ENCODE data around the gene RYR2.

RYR2 gene

DNA sequence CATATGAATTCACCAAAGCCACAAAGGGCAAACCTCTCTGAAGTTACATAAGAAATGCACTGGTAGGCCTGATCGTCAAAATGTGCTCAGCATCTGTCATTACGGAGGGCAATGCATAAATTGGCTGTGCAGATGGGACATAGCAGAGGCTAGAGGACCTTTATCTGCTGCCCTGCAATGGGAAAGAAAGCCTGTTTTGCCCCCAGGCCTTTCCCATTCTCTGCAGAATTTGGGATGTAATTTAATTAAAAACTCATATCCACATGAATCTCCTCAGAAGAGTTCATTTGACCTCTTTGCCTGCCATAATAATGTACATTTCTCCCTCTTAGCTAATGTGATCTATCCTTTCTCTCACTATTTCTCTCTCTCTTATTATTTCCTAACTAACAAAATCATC, 690.7 kb downstream of the RYR2 start:
- no peak for DNase-seq (ENCODE audit: low read depth in 3 of 3)

DNA sequence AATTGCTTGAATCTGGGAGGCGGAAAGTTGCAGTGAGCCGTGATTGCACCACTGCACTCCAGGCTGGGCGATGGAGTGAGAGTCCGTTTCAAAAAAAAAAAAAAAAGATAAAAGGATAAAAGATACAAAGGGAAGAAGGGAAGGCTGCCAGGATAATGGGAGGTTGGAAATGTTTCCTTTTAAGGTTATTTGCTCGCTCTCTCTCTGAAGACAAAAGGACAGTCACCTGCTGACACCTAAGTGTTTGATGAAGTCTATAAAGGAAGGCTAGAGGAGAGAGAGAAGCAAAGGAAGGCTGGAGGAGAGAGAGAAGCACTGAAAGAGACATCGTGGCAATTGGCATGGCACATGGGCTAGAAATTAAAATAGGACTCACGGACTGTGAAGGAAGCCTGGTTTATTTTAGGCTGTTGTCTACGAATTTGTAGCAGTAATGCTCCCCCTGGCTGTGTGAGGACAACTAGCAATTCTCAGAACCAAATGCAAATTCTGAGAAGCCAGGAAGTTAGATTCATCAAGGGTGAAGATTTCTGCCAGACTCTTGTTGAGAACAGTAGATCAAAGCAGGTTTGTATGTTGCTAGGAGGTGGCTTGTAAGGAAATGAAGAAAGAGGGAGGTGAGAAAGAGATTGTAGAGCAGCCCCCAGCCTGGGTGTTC, 694.5 kb downstream of the RYR2 start:
- no peak for DNase-seq (ENCODE audit: low read depth in 3 of 3)

DNA sequence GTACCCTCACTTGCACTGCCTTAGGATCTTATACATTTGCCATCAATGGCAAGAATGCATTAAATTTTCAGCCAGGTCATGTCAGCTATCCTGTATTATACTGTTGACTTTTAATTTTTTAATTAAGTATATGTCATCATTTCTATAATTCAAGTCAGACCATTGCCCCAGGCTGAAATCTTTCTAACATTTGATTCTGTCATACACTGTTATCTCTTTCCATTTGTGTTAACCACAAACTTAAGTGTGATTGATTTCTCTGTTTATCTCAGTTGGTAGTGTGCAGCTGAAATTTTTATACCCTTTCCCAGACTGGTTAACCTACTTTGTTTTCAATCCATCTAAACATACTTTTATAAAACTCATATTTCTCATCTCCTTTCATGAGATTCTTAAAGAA, 695.5 kb downstream of the RYR2 start:
- no peak for DNase-seq (ENCODE audit: low read depth in 3 of 3)

DNA sequence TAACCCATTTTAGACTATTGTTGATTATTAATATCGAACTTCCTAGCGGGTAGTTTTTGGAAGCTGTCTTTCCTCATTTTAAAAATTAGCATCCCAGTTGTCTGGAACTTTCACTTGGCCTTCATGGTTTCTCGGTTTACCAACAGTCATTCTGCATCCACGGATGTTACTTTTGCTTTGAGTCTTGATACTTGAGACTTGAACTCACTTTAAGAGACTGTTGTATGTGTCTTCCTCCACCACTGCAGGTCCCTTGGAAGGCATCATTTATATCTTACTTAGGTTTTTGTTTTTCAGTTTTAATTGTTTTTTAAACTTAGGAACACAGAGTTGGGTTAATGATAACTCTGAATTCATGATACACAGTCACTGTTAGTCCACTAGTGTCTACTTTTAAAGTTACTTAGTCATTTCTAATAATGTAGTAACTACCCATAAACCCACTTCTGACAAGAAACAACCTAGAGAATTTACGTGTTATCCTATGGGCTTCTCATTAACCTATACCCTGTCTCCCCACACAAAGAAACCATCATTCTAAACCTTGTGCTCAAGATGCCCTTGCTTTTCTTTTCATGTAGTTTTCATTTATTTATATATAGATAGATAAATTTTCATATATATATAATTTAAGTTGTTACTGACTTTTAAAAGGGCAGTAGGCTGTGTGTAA, 696.1 kb downstream of the RYR2 start:
- DNase-seq (ENCODE audit: low read depth in 3 of 3): no peak

DNA sequence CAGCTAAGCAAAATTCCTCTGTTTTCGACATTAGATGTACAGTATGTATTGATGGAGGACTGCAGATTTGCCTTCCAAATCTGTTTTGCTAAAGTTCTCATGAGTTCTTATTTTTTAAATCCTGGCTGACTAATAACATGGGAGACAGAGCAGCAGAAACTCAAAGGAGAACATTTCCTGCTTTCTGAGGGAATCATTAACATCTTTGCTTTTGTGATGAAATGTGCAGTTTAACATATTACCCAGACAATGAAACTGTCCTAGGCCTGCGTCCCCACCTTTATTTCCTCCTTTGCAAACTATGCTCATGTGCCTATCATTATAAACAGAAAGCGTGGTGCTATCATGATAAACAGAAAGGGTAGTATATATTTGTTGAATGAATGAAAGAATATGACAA, 698.9 kb downstream of the RYR2 start:
- no peak for DNase-seq (ENCODE audit: low read depth in 3 of 3)

DNA sequence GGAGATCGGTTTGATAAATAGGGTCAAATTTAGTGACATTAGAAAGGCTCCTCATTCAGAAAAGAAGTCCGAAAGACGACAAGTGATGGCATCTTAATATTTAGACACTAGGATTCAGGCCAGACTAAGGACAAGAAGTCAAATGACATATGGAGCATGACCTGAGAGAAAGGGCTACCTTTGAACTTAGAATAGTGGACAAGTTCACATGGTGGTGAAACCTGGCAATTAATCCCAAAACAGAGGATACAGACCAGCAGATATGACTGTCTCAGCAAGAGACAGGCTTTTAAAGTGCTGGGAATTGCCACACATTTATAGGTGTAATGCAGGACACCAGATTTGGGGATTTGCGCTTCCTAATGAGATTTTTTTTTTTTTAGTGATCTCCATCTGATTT, 703.6 kb downstream of the RYR2 start:
- no peak for DNase-seq (ENCODE audit: low read depth in 3 of 3)

DNA sequence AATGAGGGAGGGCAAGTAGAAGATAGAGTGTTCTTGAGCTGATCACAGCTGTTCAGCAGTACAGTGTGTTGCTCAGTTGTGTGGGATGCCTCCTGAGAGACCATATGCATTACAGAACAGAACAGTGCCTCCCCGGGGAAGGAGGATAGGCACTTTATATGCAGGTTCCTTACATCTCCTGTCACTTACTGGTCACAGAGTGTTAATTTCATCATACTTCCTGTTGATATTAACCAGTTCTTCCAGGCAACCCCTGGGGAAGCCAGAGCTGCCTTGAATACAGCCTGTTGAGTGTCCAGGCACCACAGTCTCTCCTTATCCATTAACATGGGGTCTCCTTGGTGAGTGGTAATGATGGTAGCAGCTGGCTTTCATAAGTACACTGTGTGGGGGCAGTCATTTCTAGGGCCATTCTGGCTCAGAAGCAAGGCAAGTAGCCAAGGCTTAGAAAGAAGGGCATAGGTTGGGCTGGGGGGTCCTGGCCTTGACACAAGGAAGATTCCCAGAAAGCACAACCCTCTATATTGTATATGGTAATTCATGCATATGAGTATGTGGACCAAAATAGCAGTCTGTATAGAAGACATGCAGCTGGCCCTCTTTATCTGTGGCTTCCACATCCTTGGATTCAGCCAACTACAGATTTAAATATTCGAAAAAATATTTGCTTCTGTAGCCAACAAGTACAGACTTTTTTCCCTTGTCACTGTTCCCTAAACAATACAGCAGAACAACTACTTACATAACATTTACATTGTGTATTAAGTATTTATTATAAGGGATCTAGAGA, 706.4 kb downstream of the RYR2 start:
- no peak for DNase-seq (ENCODE audit: low read depth in 3 of 3)

DNA sequence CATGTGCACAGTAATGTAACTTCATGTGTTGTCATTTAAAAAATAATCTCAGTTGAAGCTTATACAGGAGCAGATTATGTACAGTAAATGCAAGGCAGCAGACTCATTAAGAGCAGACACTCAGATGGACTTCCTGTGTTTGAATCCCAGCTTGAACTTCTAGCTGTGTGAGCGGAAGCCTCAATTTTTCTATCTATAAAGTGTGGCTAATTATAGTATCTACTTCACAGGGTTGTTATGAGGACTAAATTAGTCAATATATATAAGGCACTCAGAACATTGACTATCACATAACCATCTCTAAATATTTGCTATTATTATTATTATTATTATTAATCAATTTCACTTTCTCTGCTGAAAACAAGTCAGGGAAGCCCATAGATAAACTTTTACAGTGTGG, 707.1 kb downstream of the RYR2 start:
- DNase-seq (ENCODE audit: low read depth in 3 of 3): no peak

DNA sequence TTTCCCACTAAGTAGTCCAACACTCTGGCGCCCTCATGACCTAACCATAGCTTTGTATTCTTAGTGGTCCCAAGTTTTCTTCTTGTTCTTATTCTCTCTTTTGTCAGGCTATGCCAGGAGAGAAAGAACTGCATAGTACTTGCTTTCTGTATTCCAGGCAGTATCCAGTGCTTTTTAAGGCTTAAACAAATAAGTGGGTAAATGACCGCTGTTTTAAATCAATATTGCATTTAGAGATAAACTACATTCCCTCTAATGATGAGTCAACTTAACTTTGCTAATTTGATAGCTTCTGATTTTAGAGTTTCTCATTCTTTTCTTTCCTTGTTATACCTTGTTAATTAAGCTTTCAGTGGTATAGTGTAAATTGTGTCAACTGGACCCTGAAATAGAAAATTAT, 709.1 kb downstream of the RYR2 start:
- DNase-seq (ENCODE audit: low read depth in 3 of 3): no peak

DNA sequence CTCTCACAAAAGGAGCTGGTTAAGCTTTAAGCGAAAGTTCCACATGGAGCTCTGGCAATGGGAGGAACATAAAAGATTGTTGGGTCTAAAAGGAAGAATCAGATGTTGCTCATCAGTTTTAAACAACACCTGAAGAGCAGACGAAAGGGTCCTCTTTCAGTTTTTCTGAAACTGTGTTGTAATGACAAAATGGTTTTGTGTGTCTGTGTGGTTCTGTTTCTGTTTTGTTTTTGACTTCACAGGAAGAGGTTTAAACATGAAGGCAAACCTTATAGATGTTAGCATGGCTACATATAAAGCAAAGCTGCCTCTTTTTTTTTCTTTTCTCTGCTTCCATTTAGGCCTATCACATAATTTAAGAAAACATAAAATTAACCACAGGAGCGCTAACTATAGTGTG, 712.6 kb downstream of the RYR2 start:
- no peak for DNase-seq (ENCODE audit: low read depth in 3 of 3)

DNA sequence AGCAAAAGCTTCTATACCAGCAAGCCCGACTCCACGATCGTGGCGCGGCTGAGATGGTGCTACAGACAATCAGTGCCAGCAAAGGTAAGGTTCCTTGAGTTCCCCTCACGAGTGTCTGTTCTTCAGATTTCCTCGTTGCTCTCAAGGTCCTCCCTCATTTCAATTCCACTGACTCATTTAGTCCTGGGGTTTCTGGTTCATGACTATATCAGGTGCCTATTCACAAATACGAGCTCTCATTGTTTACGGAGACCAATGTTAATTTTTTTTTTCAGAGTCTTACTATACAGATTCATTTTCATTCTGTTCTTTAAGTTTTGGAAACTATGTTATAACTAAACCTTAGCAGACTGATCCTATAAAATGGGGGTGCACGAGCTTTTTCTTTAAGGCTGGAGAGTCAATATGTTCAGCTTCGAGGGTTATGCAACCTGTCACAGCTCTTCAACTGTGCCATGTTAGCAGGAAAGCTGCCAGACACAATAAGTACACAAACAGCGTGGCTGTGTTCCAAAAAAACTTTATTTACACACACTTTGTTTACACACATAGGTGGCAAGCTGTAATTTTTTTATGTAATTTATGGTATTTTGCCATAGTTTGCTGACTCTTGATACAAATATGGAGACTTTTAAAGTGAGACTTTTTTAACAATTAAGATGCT, 714.5 kb downstream of the RYR2 start:
- DNase-seq (ENCODE audit: low read depth in 3 of 3): no peak

DNA sequence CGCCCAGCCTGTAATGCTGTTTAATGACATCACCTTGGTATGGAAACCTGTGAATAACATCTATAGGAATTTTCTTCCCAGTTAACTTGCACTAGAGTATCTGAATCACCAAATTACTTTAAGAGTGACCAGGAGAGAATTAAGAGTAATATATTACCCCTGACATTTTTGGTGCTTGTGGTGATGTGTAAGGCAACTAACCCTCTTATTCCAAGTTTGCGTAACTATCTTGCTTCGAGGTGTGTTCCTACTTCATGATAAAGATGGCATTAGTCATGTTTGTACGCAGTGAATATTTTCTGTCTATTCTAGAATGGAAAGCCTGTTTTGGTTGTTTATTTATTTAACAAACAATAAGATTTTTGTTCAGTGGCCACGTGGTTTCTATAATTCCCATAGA, 717.4 kb downstream of the RYR2 start:
- no peak for DNase-seq (ENCODE audit: low read depth in 3 of 3)

DNA sequence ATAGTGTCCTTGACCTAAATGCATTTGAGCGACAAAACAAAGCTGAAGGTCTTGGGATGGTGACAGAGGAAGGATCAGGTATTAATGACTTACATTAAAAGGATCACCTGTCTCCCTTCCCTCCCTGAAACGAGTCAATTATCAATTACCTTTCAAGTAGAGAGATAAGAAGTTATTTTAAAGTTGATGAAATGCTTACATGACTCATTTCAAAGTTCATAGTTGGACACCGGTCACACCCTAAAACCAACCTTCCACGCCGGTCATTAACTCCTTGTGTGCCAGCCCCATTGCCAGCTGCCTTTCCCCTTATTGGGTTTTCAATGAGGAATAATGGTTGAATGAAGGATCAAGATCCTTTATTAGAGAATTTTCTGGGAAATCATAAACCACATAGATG, 719.0 kb downstream of the RYR2 start:
- DNase-seq (ENCODE audit: low read depth in 3 of 3): no peak

DNA sequence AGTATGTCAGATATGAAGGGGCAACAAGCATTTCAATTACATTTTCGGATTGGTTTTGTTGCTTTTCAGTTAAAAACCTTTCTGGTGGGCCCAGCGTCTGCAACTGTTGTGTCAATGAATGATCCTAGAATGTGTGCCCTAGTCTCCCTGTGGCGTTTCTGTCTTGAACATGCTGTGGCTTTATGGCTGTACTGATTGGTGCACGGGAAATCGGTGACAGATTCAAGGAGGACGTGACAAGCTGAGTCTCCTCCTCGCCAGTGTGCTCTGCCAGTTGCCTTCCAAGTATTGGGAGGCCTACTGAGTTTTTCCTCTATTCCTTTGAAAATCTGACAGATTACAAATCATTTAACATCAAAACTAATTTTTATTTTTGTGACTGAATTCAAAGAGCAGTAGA, 721.2 kb downstream of the RYR2 start:
- no peak for DNase-seq (ENCODE audit: low read depth in 3 of 3)

DNA sequence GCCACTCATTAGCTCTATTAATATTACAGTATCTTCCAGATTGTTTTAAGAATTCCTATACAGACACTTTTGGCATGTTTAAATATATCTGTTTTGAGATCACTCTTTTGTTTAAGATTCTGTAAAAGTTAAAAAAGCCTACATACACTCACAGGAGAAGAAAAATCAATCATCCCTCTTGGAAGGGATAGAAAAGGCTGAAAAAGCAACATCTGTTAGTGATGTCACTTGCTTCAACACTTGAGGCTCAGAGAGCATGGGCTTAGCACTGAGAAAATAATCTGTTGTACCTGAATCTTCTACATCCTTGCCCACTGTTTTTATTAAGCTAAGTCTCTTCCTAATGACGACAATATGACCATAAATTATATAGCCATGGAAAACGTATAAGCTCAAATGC, 721.8 kb downstream of the RYR2 start:
- DNase-seq (ENCODE audit: low read depth in 3 of 3): no peak

DNA sequence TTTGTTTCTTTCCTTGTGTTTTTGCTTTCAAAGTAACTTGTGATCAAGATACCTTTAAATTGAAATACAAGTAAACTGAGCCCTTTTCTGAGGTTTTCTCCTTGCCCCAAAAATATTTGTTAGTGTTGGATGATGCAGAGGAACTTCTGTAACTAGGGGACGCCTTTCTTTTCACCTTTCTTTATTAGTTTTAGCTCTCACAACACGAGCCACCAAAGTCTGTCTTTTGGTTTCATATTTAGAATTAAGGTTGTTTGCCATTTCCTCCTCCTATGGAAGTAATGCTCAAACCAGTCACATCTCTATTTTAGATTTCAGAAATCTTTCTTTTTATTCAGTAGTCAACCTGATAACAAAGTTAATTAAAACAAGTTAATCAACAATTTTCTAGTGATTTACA, 727.9 kb downstream of the RYR2 start:
- no peak for DNase-seq (ENCODE audit: low read depth in 3 of 3)

DNA sequence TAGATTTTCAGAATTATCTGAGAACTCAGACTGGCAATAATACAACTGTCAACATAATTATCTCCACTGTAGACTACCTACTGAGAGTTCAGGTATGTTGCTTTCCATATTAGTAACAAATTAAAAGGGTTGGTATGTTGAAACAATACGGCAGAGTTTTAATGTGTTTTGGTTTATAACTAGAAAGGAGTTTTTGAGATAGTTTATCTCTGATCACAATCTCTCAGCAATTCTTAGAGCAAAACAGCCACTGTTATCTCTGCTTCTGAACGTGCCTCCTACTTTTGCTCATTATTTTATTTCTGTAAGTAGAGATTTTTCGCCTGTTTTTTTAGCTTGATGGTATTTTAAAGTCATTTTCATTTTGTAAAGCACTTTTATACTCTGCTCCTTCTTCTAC, 730.0 kb downstream of the RYR2 start:
- DNase-seq (ENCODE audit: low read depth in 3 of 3): no peak

DNA sequence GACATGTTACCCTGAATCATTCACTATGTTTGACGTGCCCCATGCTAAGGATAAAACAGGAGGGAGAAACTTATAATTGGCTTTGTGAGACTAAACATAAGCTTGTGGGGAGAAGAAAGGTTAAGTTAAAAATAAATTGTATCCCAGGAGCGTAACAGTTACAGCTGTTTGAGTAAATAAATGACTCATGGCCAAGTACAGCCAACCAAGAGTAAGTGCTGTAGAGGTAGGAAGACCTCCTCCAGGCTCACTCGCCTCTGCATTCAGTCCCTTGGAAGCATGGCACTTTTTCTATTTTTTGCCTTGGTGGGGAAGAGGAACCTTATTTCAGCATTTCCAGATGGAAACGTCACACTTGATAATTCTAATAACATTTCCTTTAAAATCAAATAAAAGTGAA, 732.3 kb downstream of the RYR2 start:
- DNase-seq (ENCODE audit: low read depth in 3 of 3): no peak

DNA sequence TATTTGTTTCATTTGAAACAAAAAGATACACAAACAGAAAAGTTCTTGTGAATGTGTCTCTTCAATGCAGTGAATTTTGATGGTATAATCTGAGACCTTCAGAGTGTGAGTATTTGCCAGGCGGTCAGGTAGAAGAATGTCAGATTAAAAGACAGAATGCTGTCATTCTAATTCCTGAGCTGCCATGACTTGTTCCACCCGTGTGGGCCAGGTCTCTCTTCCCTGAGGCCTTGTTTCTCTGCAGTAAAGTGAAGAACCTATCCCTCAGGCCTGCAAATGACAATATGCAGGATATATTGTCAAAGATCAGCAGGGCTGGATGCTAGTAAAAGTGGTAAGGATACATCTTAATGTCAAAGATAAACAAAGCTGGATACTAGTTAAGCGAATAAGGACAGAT, 737.4 kb downstream of the RYR2 start:
- no peak for DNase-seq (ENCODE audit: low read depth in 3 of 3)

DNA sequence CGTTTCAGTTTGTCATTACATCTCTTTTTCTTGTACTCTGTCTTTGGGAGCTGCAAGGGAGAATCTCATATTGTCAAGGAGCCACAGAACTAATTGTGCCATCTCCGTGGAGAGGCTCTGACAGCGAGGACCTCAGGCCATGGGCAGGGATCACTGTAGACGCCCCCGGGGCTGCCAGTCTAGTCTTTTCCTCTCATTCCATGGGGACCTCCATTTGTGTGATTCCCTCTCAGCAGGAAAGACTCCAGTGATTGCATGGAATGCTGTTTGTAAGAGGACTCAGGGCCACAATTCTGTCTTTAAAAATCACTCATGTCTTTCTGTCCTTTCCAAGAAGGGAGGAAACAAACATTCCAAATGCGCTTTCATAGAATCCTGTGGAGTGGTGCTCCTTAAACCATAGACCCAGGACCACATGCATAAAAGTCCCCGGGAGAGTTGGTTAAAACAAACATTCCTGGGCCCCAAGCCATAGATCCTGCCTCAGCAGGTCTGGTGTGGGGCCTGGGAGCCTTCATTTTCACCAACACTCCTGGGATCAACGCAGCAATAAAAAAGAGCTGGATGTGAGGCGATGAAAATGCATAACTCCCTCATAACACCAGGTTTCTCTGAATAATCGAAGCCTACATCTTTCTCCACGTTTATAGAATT, 744.2 kb downstream of the RYR2 start:
- DNase-seq (ENCODE audit: low read depth in 3 of 3): no peak

DNA sequence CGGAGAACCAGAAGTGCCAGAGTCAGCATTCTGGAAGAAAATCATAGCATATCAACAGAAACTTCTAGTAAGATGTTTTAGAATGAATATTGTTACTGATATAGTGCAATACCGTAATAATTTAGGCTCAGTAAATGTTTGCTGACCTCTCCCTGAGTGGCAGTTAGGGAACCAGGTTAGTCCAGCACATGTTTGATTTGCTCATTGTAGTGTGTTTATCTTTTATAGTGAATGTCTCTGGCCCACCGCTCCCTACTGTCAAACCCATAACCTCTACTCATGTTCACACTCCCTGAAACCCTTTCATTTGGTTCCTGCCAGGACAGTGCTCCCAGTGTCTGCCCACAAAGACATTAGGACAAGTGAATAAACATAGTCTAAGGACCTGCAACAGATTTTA, 746.1 kb downstream of the RYR2 start:
- DNase-seq (ENCODE audit: low read depth in 3 of 3): no peak

DNA sequence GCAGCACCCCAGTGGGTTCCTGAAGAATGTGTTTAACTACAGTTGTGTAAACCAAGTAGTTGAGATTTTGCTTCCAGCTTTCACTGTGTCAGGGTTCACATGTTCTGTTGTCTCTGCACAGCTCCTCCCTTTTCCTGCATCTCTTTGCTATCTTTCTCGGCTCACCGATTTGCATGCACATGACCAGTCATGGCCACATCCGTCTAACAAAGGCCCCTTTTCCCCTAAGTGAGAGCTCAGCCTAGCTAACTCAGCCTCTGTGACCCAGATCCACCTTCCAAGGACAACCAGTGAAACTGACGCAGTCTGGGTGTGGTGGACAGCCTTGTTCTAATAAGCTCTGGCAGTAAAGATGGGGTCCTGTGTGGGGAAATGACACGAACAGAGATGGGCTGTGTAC, 747.6 kb downstream of the RYR2 start:
- no peak for DNase-seq (ENCODE audit: low read depth in 3 of 3)
